ENCODE data around the gene SCN2A.

DNA sequence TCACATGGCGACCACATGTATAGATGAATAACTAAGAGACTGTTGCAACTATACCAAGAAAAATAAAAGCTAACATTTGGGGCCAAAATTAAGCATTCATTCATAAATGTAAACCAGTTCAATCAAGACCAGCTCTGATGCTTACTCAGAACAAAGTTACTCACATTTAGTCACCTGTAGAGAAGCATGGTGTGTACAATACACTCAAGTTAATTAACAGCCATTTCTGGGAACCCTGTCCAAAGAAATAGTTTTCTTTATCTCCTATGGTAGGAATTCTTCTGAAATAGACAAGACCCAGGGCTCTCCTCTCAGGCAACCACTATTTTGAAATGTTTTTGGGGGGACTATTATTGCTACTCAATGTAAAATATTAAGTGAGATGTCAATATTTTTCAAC is 37.0 kb upstream of the SCN2A start:
- no peak for TF ChIP-seq CTCF (IDR thresholded peaks at IDR 0.05)
- TF ChIP-seq POLR2A (IDR thresholded peaks at IDR 0.05): no peak
- TF ChIP-seq EP300 (IDR thresholded peaks at IDR 0.05): no peak
